ENCODE data around the gene TSNAX. TPM values are rescaled to one million over a fixed set of nuclear protein-coding genes. Genes with fewer than 3 reads are reported as not detected.

TSNAX gene
- total and polyA plus RNA-seq, 4 donors = 12.8 to 25.4 (median 19.6) TPM

- Histone ChIP-seq H3K36me3 (ENCODE audit: control insufficient read depth in 4 of 4, insufficient read depth in 3 of 4, low read depth in 1 of 4, low read length in 3 of 4) (peaks cover 0 to 6% (median 2%) of the 10 kb centered on the region in 4 donors), H3K27ac (ENCODE audit: low read depth in 1 of 2, low read length in 2 of 2) (no peak overlapping the region), H3K4me1 (ENCODE audit: control insufficient read depth in 4 of 4, insufficient read depth in 4 of 4, low read length in 3 of 4) (no peaks in the 10 kb centered on the region), H3K4me3 (ENCODE audit: low read depth in 1 of 3, low read length in 3 of 3) (no peak overlapping the region), H3K9me3 (ENCODE audit: control insufficient read depth in 4 of 4, low read length in 3 of 4) (no peaks in the 10 kb centered on the region), H3K9ac (ENCODE audit: low read depth in 1 of 2, low read length in 2 of 2) (no peak overlapping the region), H3K27me3 (ENCODE audit: control insufficient read depth in 4 of 4, insufficient read depth in 4 of 4, low read length in 3 of 4) (no peaks in the 10 kb centered on the region)
- WGBS = 90% methylated on average over 3 of the region's 3 CpGs
- no peak for DNase-seq (ENCODE audit: low spot score)
- TF ChIP-seq YY1 (IDR thresholded peaks at IDR 0.05) (no peak), RXRA (IDR thresholded peaks at IDR 0.05) (no peak), HNF4A (conservative IDR thresholded peaks at IDR 0.05) (no peak), FOXA2 (IDR thresholded peaks at IDR 0.05) (no peak), REST (IDR thresholded peaks at IDR 0.05) (no peak), SP1 (IDR thresholded peaks at IDR 0.05) (no peak), JUND (IDR thresholded peaks at IDR 0.05) (no peak), GABPA (IDR thresholded peaks at IDR 0.05 in 1 of 2, conservative IDR thresholded peaks at IDR 0.05 in 1 of 2) (no peak), TAF1 (conservative IDR thresholded peaks at IDR 0.05) (no peak), EGR1 (IDR thresholded peaks at IDR 0.05; ENCODE audit: low read depth in 2 of 2) (no peak), CTCF (IDR thresholded peaks at IDR 0.05; ENCODE audit: low read depth, low read length, missing input control) (no peak), RAD21 (IDR thresholded peaks at IDR 0.05) (no peak), NR2F2 (IDR thresholded peaks at IDR 0.05) (no peak), HNF4G (IDR thresholded peaks at IDR 0.05) (no peak)
- TF ChIP-seq, protein P1, sequence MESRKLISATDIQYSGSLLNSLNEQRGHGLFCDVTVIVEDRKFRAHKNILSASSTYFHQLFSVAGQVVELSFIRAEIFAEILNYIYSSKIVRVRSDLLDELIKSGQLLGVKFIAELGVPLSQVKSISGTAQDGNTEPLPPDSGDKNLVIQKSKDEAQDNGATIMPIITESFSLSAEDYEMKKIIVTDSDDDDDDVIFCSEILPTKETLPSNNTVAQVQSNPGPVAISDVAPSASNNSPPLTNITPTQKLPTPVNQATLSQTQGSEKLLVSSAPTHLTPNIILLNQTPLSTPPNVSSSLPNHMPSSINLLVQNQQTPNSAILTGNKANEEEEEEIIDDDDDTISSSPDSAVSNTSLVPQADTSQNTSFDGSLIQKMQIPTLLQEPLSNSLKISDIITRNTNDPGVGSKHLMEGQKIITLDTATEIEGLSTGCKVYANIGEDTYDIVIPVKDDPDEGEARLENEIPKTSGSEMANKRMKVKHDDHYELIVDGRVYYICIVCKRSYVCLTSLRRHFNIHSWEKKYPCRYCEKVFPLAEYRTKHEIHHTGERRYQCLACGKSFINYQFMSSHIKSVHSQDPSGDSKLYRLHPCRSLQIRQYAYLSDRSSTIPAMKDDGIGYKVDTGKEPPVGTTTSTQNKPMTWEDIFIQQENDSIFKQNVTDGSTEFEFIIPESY (IDR thresholded peaks at IDR 0.05) = no peak
- TF ChIP-seq, protein P2, sequence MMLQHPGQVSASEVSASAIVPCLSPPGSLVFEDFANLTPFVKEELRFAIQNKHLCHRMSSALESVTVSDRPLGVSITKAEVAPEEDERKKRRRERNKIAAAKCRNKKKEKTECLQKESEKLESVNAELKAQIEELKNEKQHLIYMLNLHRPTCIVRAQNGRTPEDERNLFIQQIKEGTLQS (IDR thresholded peaks at IDR 0.05) = no peak
Observed at GRCh38 chr1:231557898-231558707, 29.6 kb downstream of the TSNAX start.

Data from liver (tissue), 9 donors.